Smooth muscle cell of the pulmonary artery (primary cell): ENCODE results near the gene RDM1. TPM values are rescaled to one million over a fixed set of nuclear protein-coding genes. Genes with fewer than 3 reads are reported as not detected.

Experiments
- total RNA-seq: library from RNA; depleted of rRNA; stranded (reverse); fragments of >200 nt; gene quantifications from 2 replicates; pipeline ENCODE4 v1.2.3, GENCODE V29; 2014

The RDM1 gene
- 0.59 TPM in 1 of 2 replicates, not detected in the other for total RNA-seq

GRCh38 chr17:35930211-35931065, at the start of gene RDM1:
RDM1 (minus strand) TSS chr17:35930773; CDS start chr17:35930727, 46 bp downstream.

GRCh38 chr17:35943537-35943936, 13.0 kb upstream of the RDM1 start, which contains the start of gene LYZL6:
LYZL6 (minus strand) TSS chr17:35943713; CDS start chr17:35939356, 4,357 bp downstream.

GRCh38 chr17:35879773-35880654, 50.6 kb downstream of the RDM1 start, which contains the start of gene CCL5:
CCL5 (minus strand) TSS chr17:35880360.

GRCh38 chr17:35868737-35869136, 61.8 kb downstream of the RDM1 start, which contains the start of gene HEATR9:
HEATR9 (minus strand) TSS chr17:35868891; CDS start chr17:35868742, 149 bp downstream.

Other genes with a start within 250 kb of the RDM1 start
- gene RASL10B, start 199.1 kb downstream of the RDM1 start, total RNA-seq, result 2.0 and 3.0 TPM in 2 replicates
- 0.07 and 0.10 TPM in 2 replicates for gene GAS2L2, start 177.5 kb downstream of the RDM1 start, total RNA-seq
- gene C17orf50, start 169.9 kb downstream of the RDM1 start, total RNA-seq, result not detected in 2 replicates
- 0.65 and 1.8 TPM in 2 replicates for gene MMP28, start 135.1 kb downstream of the RDM1 start, total RNA-seq
- 109 and 127 TPM in 2 replicates for gene TAF15, start 121.3 kb downstream of the RDM1 start, total RNA-seq
- not detected in 2 replicates for gene HEATR9, start 61.9 kb downstream of the RDM1 start, total RNA-seq
- 0.07 TPM in 1 of 2 replicates, not detected in the other for gene CCL5, start 50.4 kb downstream of the RDM1 start, total RNA-seq
- not detected in 2 replicates for gene LYZL6, start 12.9 kb upstream of the RDM1 start, total RNA-seq
- not detected in 2 replicates for gene CCL16, start 50.7 kb upstream of the RDM1 start, total RNA-seq
- gene CCL14, start 56.0 kb upstream of the RDM1 start, total RNA-seq, result not detected in 2 replicates
- not detected in 2 replicates for gene CCL15, start 70.8 kb upstream of the RDM1 start, total RNA-seq
- not detected in 2 replicates for gene CCL23, start 87.2 kb upstream of the RDM1 start, total RNA-seq
- not detected in 2 replicates for gene CCL18, start 133.5 kb upstream of the RDM1 start, total RNA-seq
- not detected in 2 replicates for gene CCL3, start 159.4 kb upstream of the RDM1 start, total RNA-seq
- not detected in 2 replicates for gene CCL4, start 173.1 kb upstream of the RDM1 start, total RNA-seq
- gene TBC1D3B, start 245.9 kb upstream of the RDM1 start, total RNA-seq, result 1.5 and 4.9 TPM in 2 replicates